Type B pancreatic cell (in vitro differentiated cells): ENCODE measurements around the gene GTF2H1. TPM values are rescaled to one million over a fixed set of nuclear protein-coding genes. Genes with fewer than 3 reads are reported as not detected.
A peak's percentile ranks its signal among the peaks of the same experiment; 100 is the strongest.

ENCODE experiments used
- DNase-seq: peaks from one replicate; pipeline ENCODE4 v3.0.0; 2021; ENCODE audit warnings: mixed read lengths; ENCODE audit not compliant: unreplicated experiment; ENCODE audit errors: extremely low spot score
- H3K27ac Mint-ChIP-seq: 2 replicates; pipeline ENCODE4 v1.8.0; 2021; ENCODE audit warnings: mild to moderate bottlenecking, mixed read lengths
- H3K27me3 Mint-ChIP-seq: 2 replicates; pipeline ENCODE4 v1.8.0; 2021; ENCODE audit warnings: mixed read lengths
- H3K36me3 Mint-ChIP-seq: 2 replicates; pipeline ENCODE4 v1.8.0; 2021; ENCODE audit warnings: mixed read lengths
- H3K4me1 Mint-ChIP-seq: one replicate; pipeline ENCODE4 v1.8.0; 2021; ENCODE audit warnings: mixed read lengths; ENCODE audit not compliant: unreplicated experiment
- H3K4me3 Mint-ChIP-seq: 2 replicates; pipeline ENCODE4 v1.8.0; 2021; ENCODE audit warnings: mild to moderate bottlenecking, mixed read lengths
- H3K9me3 Mint-ChIP-seq: 2 replicates; pipeline ENCODE4 v1.8.0; 2021; ENCODE audit warnings: mixed read lengths
- long read RNA-seq: library from polyadenylated mRNA; unstranded; transcript quantifications from one replicate; pipeline ENCODE4 v2.0.0, GENCODE V29; 2020
- total RNA-seq: library from RNA; stranded (reverse); gene quantifications from 2 replicates; pipeline ENCODE4 v1.2.1, GENCODE V29; 2021; ENCODE audit warnings: low replicate concordance
- TF ChIP-seq, protein P1 (sequence below): fragments of 200-600 bp; sonication (generic); conservative IDR thresholded peaks from 2 replicates; pipeline ENCODE4 v1.5.0; 2021; ENCODE audit warnings: antibody characterized with exemption, mild to moderate bottlenecking

Gene GTF2H1
- 38.9 and 41.6 TPM in 2 replicates for total RNA-seq
- long read RNA-seq, transcript GTF2H1-207 (2 exons, 568 nt), result minor isoform, 7 of 274 reads
- long read RNA-seq, transcript GTF2H1-201 (15 exons, 2,982 nt), result major isoform, 213 of 274 reads
- long read RNA-seq, partial matches to known transcripts, result 30 of 274 reads
- long read RNA-seq, other reads (novel, unspliced or antisense), result 18 of 274 reads

DNA sequence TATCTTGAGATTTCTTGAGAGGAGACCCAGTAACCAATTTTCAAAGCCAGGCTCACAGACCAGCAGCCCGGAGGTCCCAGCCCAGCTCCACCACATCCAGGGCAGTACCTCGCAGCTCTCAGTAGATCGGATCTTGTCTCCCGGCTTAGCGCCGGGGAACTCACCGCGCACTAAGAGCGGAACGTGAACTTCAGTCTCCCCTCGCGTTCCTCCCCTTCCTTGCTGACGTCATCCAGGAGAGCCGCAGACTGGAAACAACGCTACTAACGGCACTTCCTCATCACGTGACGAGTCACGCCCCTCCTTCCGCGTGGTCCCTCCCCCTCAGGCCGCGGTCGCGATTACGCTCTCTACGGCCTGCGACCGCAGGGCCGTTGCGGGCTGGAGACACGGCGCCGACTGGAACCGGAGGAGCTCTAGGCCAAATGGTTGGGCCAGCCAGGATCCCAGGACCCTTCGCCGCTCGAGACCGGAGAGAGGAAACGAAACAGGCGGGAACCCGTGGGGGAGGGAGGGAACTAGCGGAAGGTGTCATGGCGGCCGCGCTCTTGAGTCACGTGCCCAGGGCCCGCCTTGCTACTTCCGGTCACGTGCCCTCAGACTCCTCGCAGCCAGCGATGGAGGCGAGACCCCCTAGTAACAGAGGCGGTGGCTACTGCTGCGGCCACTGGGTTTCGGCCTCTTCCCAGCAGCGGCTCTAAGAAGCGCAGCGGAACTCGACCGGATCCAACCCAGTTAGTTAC lies at the start of gene GTF2H1, which contains the start of gene HPS5:
GTF2H1 (plus strand) TSS at position 599 of the 743 bp plus-strand sequence. CDS start 10,508 bp downstream, outside the sequence.
HPS5 (minus strand) TSS at position 172 of the 743 bp plus-strand sequence. CDS start 4,282 bp downstream, outside the sequence.
- TF ChIP-seq, protein P1, sequence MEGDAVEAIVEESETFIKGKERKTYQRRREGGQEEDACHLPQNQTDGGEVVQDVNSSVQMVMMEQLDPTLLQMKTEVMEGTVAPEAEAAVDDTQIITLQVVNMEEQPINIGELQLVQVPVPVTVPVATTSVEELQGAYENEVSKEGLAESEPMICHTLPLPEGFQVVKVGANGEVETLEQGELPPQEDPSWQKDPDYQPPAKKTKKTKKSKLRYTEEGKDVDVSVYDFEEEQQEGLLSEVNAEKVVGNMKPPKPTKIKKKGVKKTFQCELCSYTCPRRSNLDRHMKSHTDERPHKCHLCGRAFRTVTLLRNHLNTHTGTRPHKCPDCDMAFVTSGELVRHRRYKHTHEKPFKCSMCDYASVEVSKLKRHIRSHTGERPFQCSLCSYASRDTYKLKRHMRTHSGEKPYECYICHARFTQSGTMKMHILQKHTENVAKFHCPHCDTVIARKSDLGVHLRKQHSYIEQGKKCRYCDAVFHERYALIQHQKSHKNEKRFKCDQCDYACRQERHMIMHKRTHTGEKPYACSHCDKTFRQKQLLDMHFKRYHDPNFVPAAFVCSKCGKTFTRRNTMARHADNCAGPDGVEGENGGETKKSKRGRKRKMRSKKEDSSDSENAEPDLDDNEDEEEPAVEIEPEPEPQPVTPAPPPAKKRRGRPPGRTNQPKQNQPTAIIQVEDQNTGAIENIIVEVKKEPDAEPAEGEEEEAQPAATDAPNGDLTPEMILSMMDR, result no peak
- Mint-ChIP-seq H3K27me3 (no peaks in the 10 kb centered on the region), H3K36me3 (peaks cover 18% of the 10 kb centered on the region), H3K27ac (peak within 1 kb of the TSS; percentile 100), H3K4me3 (peak within 1 kb of the TSS; percentile 97), H3K4me1 (peaks cover 49% of the 10 kb centered on the region), H3K9me3 (no peaks in the 10 kb centered on the region)
- DNase-seq, result peak; percentile 93

DNA sequence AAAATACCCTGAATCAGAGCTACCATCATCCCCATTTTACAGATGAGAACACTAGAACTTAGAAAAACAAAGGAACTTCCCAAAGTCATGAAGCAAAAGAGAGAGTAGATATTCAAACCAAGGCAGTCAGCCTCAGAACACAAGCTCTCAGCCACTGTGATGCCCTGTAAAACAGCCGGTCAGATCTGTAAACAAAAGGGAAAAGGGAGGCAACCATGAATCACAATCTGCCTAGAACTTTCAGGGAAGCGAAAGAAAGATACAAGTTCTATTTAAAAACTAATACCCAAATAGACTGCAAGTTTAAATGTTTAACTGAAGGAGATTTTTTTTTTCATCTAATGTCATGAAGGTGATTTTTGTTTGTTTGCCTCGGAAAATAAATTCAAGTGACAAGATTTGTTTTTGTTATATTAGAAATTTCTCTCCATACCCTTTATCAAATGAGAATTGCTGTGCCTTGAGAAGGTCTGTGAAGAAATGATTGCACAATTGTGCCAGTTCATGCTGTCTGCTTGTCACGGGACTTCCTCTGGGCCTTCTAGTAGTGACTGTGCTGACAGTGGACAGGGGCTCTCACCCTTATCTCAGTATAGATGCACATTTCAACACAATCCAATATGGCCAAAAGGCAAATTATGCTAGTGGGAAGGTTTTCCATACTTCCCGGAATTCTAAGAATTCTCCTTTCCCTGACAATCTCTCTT lies 44.6 kb upstream of the GTF2H1 start:
- Mint-ChIP-seq H3K9me3 (no peaks in the 10 kb centered on the region), H3K4me1 (no peaks in the 10 kb centered on the region), H3K36me3 (peaks cover 26% of the 10 kb centered on the region), H3K27me3 (no peaks in the 10 kb centered on the region), H3K27ac (no peak overlapping the region), H3K4me3 (no peak overlapping the region)
- no peak for DNase-seq
- TF ChIP-seq, protein P1, result no peak

DNA sequence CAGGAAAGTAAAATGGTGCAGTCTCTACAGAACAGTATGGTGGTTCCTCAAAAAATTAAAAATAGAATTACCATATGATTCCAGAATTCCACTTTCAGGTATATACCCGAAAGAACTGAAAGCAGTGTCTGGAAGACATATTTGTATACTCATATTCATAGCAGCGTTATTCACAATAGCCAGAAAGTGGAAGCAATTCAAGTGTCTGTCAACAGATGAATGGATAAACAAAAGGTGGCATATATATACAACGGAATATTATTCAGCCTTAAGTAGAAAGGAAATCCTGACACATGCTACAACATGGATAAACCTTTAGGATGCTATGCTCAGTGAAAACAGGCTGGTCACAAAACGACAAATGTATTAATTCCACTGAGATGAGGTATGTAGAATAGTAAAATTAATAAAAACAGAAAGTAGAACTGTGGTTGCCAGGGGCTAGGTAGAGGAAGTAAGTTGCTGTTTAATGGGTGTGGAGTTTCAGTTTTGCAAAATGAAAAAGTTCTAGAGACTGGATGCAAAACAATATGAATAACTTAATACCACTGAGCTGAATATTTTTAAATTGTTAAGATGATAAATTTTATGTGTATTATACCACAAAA lies 41.8 kb upstream of the GTF2H1 start:
- Mint-ChIP-seq H3K4me1 (no peaks in the 10 kb centered on the region), H3K9me3 (no peaks in the 10 kb centered on the region), H3K4me3 (no peak overlapping the region), H3K27me3 (no peaks in the 10 kb centered on the region), H3K27ac (no peak overlapping the region), H3K36me3 (peaks cover 25% of the 10 kb centered on the region)
- no peak for DNase-seq
- TF ChIP-seq, protein P1, result no peak

DNA sequence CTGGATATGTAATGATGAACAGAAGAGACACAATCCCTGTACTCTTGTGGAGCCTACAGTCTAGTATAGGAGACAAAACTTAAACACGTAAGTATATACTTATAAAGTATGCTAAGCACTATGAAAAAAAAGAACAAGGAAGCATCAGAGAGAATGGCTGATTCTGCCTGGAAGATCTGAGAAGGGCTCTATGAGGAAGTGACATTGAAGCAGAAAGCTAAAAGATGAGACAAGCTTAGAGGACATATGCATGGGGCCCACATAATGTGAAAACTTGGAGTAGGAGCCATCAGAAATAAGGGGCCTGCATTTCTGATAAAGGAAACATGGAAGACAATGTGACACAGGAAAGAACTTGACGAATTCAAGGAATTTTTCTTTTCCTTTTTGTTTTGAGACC lies 39.7 kb upstream of the GTF2H1 start:
- no peak for DNase-seq
- H3K9me3 Mint-ChIP-seq, result no peaks in the 10 kb centered on the region
- H3K4me3 Mint-ChIP-seq, result no peak overlapping the region
- TF ChIP-seq, protein P1, result no peak
- no peak overlapping the region for H3K27ac Mint-ChIP-seq
- H3K4me1 Mint-ChIP-seq, result no peaks in the 10 kb centered on the region
- peaks cover 28% of the 10 kb centered on the region for H3K36me3 Mint-ChIP-seq
- no peaks in the 10 kb centered on the region for H3K27me3 Mint-ChIP-seq

DNA sequence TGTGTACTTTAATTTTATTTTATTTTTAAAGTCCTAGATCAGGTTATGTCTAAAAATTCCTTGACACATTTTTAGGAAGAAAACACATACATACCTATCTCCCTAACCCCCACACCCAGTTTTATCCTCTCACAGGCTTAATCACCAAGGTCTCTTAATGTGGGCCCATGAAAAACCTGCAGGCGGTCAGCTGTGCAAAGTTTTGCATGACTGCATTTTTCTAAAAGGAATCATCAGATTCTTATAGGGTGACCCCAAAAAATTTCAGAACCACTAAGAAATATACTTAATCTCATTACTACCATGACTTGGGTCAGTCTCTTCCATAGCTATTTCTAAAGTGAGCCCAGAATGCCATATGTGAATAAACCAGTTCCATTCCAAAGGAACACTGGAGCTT lies 36.5 kb upstream of the GTF2H1 start:
- Mint-ChIP-seq H3K27ac (no peak overlapping the region), H3K4me1 (no peaks in the 10 kb centered on the region), H3K9me3 (no peaks in the 10 kb centered on the region), H3K27me3 (no peaks in the 10 kb centered on the region), H3K4me3 (no peak overlapping the region), H3K36me3 (peaks cover 17% of the 10 kb centered on the region)
- TF ChIP-seq, protein P1, result no peak
- no peak for DNase-seq
